SK-N-SH treated with all-trans-retinoic acid at 6 μM for 48 hours (cell line): Measurements from ENCODE around the gene NSG1.
"Not testable (repeated sequence)": the region's sequence is repeated elsewhere in the genome, so short reads cannot be mapped to it uniquely, and the experiment has no call there.

ENCODE experiments used
- ATAC-seq: fragments of 200-7000 bp; cut with Tn5 transposase; 3 replicates; pipeline ENCODE4 v1.9.1; 2020; ENCODE audit warnings: mild to moderate bottlenecking, moderate library complexity
- ARNTL ChIP-seq: fragments of 450-650 bp; formaldehyde crosslinking; IDR thresholded peaks from 2 replicates; pipeline ENCODE4 v1.5.0; 2020; ENCODE audit warnings: low read depth, mild to moderate bottlenecking, moderate library complexity, borderline replicate concordance
- BACH2 ChIP-seq: fragments of 250-450 bp; sonication (Bioruptor Pico); IDR thresholded peaks from 2 replicates; pipeline ENCODE4 v1.9.0; 2021; ENCODE audit warnings: mild to moderate bottlenecking, borderline replicate concordance
- CREB5 ChIP-seq: fragments of 250-450 bp; sonication (Bioruptor Pico); IDR thresholded peaks from 2 replicates; pipeline ENCODE4 v1.5.1; 2020; ENCODE audit warnings: low read depth, mild to moderate bottlenecking, moderate library complexity
- CSDC2 ChIP-seq: fragments of 250-450 bp; sonication (Bioruptor Pico); IDR thresholded peaks from 2 replicates; pipeline ENCODE4 v1.5.0; 2020; ENCODE audit warnings: mild to moderate bottlenecking, moderate library complexity
- CSRNP3 ChIP-seq: fragments of 250-450 bp; sonication (Bioruptor Pico); IDR thresholded peaks from 2 replicates; pipeline ENCODE4 v1.5.1; 2021; ENCODE audit warnings: mild to moderate bottlenecking, moderate library complexity
- ESRRG ChIP-seq: fragments of 250-450 bp; sonication (Bioruptor Pico); IDR thresholded peaks from 2 replicates; pipeline ENCODE4 v1.6.1; 2021; ENCODE audit warnings: mild to moderate bottlenecking
- GLIS3 ChIP-seq: fragments of 250-450 bp; sonication (Bioruptor Pico); IDR thresholded peaks from 2 replicates; pipeline ENCODE4 v1.5.0; 2020; ENCODE audit warnings: mild to moderate bottlenecking, moderate library complexity
- ISL1 ChIP-seq: fragments of 250-450 bp; sonication (Bioruptor Pico); IDR thresholded peaks from 2 replicates; pipeline ENCODE4 v2.1.2; 2022; ENCODE audit warnings: mild to moderate bottlenecking, moderate library complexity
- OSR1 ChIP-seq: fragments of 250-450 bp; sonication (Bioruptor Pico); IDR thresholded peaks from 2 replicates; pipeline ENCODE4 v1.8.0; 2022; ENCODE audit warnings: moderate library complexity, mild to moderate bottlenecking, inconsistent platforms
- PATZ1 ChIP-seq: fragments of 250-450 bp; sonication (Bioruptor Pico); IDR thresholded peaks from 2 replicates; pipeline ENCODE4 v1.8.0; 2020; ENCODE audit warnings: mild to moderate bottlenecking, moderate library complexity, borderline replicate concordance
- POU6F1 ChIP-seq: fragments of 250-450 bp; sonication (Bioruptor Pico); IDR thresholded peaks from 2 replicates; pipeline ENCODE4 v1.8.0; 2021; ENCODE audit warnings: low read depth, mild to moderate bottlenecking, moderate library complexity, borderline replicate concordance
- PPARA ChIP-seq: fragments of 250-450 bp; sonication (Bioruptor Pico); IDR thresholded peaks from 2 replicates; pipeline ENCODE4 v1.5.0; 2020; ENCODE audit warnings: mild to moderate bottlenecking, borderline replicate concordance
- RARB ChIP-seq: fragments of 250-450 bp; sonication (Bioruptor Pico); IDR thresholded peaks from 2 replicates; pipeline ENCODE4 v1.8.0; 2021; ENCODE audit warnings: mild to moderate bottlenecking, moderate library complexity
- SNAI2 ChIP-seq: fragments of 250-450 bp; sonication (Bioruptor Pico); IDR thresholded peaks from 2 replicates; pipeline ENCODE4 v1.5.0; 2020; ENCODE audit warnings: mild to moderate bottlenecking, moderate library complexity
- TCF4 ChIP-seq: fragments of 250-450 bp; sonication (Bioruptor Pico); IDR thresholded peaks from 2 replicates; pipeline ENCODE4 v1.8.0; 2021; ENCODE audit warnings: mild to moderate bottlenecking, moderate library complexity, borderline replicate concordance
- TOX ChIP-seq: fragments of 250-450 bp; sonication (Bioruptor Pico); IDR thresholded peaks from 2 replicates; pipeline ENCODE4 v1.8.0; 2021; ENCODE audit warnings: mild to moderate bottlenecking, moderate library complexity, borderline replicate concordance
- ZC3H10 ChIP-seq: fragments of 250-450 bp; sonication (Bioruptor Pico); IDR thresholded peaks from 2 replicates; pipeline ENCODE4 v1.5.1; 2021; ENCODE audit warnings: mild to moderate bottlenecking, moderate library complexity
- ZFP3 ChIP-seq: fragments of 250-450 bp; sonication (Bioruptor Pico); IDR thresholded peaks from 2 replicates; pipeline ENCODE4 v1.5.0; 2020; ENCODE audit warnings: mild to moderate bottlenecking, moderate library complexity
- ZFP30 ChIP-seq: fragments of 450-650 bp; formaldehyde crosslinking; IDR thresholded peaks from 2 replicates; pipeline ENCODE4 v1.5.0; 2022; ENCODE audit warnings: mild to moderate bottlenecking, moderate library complexity
- ZNF70 ChIP-seq: fragments of 450-650 bp; formaldehyde crosslinking; IDR thresholded peaks from 2 replicates; pipeline ENCODE4 v1.5.0; 2020; ENCODE audit warnings: mild to moderate bottlenecking, moderate library complexity
- ZNF8 ChIP-seq: fragments of 450-650 bp; formaldehyde crosslinking; IDR thresholded peaks from 2 replicates; pipeline ENCODE4 v1.5.0; 2020; ENCODE audit warnings: mild to moderate bottlenecking, moderate library complexity

NSG1 gene

GRCh38 chr4:4344915-4345527 is 41.9 kb upstream of the NSG1 start:
- no peak for ATAC-seq
- no peak for TF ChIP-seq ARNTL (CRISPR knock-in tag)
- no peak for TF ChIP-seq CREB5 (CRISPR knock-in tag)
- no peak for TF ChIP-seq ZNF8 (CRISPR knock-in tag)
- no peak for TF ChIP-seq POU6F1 (CRISPR knock-in tag)
- TF ChIP-seq ZNF70 (CRISPR knock-in tag): no peak
- no peak for TF ChIP-seq GLIS3 (CRISPR knock-in tag)
- TF ChIP-seq RARB (CRISPR knock-in tag): no peak
- TF ChIP-seq ZC3H10: no peak
- no peak for TF ChIP-seq PPARA (CRISPR knock-in tag)
- no peak for TF ChIP-seq CSRNP3 (CRISPR knock-in tag)
- TF ChIP-seq TCF4 (CRISPR knock-in tag): no peak
- no peak for TF ChIP-seq ESRRG (CRISPR knock-in tag)
- TF ChIP-seq ZFP30 (CRISPR knock-in tag): no peak
- no peak for TF ChIP-seq OSR1
- TF ChIP-seq TOX (CRISPR knock-in tag): no peak
- TF ChIP-seq SNAI2 (CRISPR knock-in tag): no peak
- TF ChIP-seq BACH2: no peak
- TF ChIP-seq ISL1 (CRISPR knock-in tag): no peak

GRCh38 chr4:4347585-4347984 is 39.3 kb upstream of the NSG1 start:
- ATAC-seq: no peak
- TF ChIP-seq SNAI2 (CRISPR knock-in tag): no peak
- no peak for TF ChIP-seq ZFP30 (CRISPR knock-in tag)
- TF ChIP-seq OSR1: no peak
- no peak for TF ChIP-seq GLIS3 (CRISPR knock-in tag)
- no peak for TF ChIP-seq CSRNP3 (CRISPR knock-in tag)
- no peak for TF ChIP-seq ZNF8 (CRISPR knock-in tag)
- TF ChIP-seq TCF4 (CRISPR knock-in tag): no peak
- no peak for TF ChIP-seq ZNF70 (CRISPR knock-in tag)
- no peak for TF ChIP-seq ZC3H10
- no peak for TF ChIP-seq CSDC2 (CRISPR knock-in tag)
- TF ChIP-seq CREB5 (CRISPR knock-in tag): no peak
- TF ChIP-seq POU6F1 (CRISPR knock-in tag): no peak
- no peak for TF ChIP-seq ESRRG (CRISPR knock-in tag)
- TF ChIP-seq RARB (CRISPR knock-in tag): no peak
- no peak for TF ChIP-seq ZFP3 (CRISPR knock-in tag)
- no peak for TF ChIP-seq PATZ1 (CRISPR knock-in tag)
- no peak for TF ChIP-seq TOX (CRISPR knock-in tag)

- not testable (repeated sequence) for ATAC-seq
These were observed 38.3 kb upstream of the NSG1 start for GRCh38 chr4:4348585-4348984.
